GM18951 (cell line): ENCODE results near the gene HSDL1.

ENCODE experiments used
- POLR2A ChIP-seq: IDR thresholded peaks from 4 replicates; pipeline ENCODE4 v1.6.1; 2011; ENCODE audit warnings: mild to moderate bottlenecking; ENCODE audit not compliant: insufficient read length, insufficient read depth; ENCODE audit errors: extremely low read depth
- in situ Hi-C: fragments of 300-500 bp; cut with MboI; formaldehyde crosslinking; loops from one replicate; pipeline ENCODE4 v1.12.0; 2022; ENCODE audit warnings: low sequenced_read_pairs, mixed read lengths, inconsistent platforms; ENCODE audit not compliant: unreplicated experiment

Gene HSDL1

GRCh38 chr16:84181144-84181915 is 36.4 kb upstream of the HSDL1 start:
- no peak for TF ChIP-seq POLR2A
- in situ Hi-C loops, result loop anchor here (25.0 kb wide), 1 partner anchor 219 kb away; the partner anchor contains the start of genes NECAB2 and OSGIN1

GRCh38 chr16:84180519-84181140 is 35.7 kb upstream of the HSDL1 start:
- in situ Hi-C loops, result loop anchor here (25.0 kb wide), 1 partner anchor 218 kb away; the partner anchor contains the start of genes NECAB2 and OSGIN1
- TF ChIP-seq POLR2A, result no peak

GRCh38 chr16:84179612-84180320 is 34.8 kb upstream of the HSDL1 start:
- TF ChIP-seq POLR2A, result no peak
- in situ Hi-C loops, result loop anchor here (25.0 kb wide), 1 partner anchor 217 kb away; the partner anchor contains the start of genes NECAB2 and OSGIN1

GRCh38 chr16:84178892-84179611 is 34.1 kb upstream of the HSDL1 start:
- in situ Hi-C loops, result loop anchor here (25.0 kb wide), 1 partner anchor 217 kb away; the partner anchor contains the start of genes NECAB2 and OSGIN1
- no peak for TF ChIP-seq POLR2A

GRCh38 chr16:84178146-84178765 is 33.3 kb upstream of the HSDL1 start:
- no peak for TF ChIP-seq POLR2A
- in situ Hi-C loops, result loop anchor here (25.0 kb wide), 1 partner anchor 216 kb away; the partner anchor contains the start of genes NECAB2 and OSGIN1

GRCh38 chr16:84177741-84178073 is 32.7 kb upstream of the HSDL1 start:
- no peak for TF ChIP-seq POLR2A
- in situ Hi-C loops, result loop anchor here (25.0 kb wide), 1 partner anchor 215 kb away; the partner anchor contains the start of genes NECAB2 and OSGIN1

GRCh38 chr16:84176192-84177053 is 31.4 kb upstream of the HSDL1 start:
- in situ Hi-C loops, result loop anchor here (25.0 kb wide), 1 partner anchor 214 kb away; the partner anchor contains the start of genes NECAB2 and OSGIN1
- TF ChIP-seq POLR2A, result no peak

- TF ChIP-seq POLR2A, result no peak
- in situ Hi-C loops, result loop anchor here (25.0 kb wide), 1 partner anchor 213 kb away; the partner anchor contains the start of genes NECAB2 and OSGIN1
These were observed 30.5 kb upstream of the HSDL1 start for GRCh38 chr16:84175350-84176081.

- in situ Hi-C loops, result no loop called here
- TF ChIP-seq POLR2A, result no peak
These were observed 29.4 kb upstream of the HSDL1 start for GRCh38 chr16:84174396-84174795.

- in situ Hi-C loops, result no loop called here
- no peak for TF ChIP-seq POLR2A
These were observed 24.9 kb upstream of the HSDL1 start for GRCh38 chr16:84169765-84170310.
